ENCODE results near the gene MEIS2.
A peak's percentile ranks its signal among the peaks of the same experiment; 100 is the strongest.

The MEIS2 gene

GRCh38 chr15:37037850-37038715, 62.3 kb downstream of the MEIS2 start:
- DNase-seq, result no peak

DNA sequence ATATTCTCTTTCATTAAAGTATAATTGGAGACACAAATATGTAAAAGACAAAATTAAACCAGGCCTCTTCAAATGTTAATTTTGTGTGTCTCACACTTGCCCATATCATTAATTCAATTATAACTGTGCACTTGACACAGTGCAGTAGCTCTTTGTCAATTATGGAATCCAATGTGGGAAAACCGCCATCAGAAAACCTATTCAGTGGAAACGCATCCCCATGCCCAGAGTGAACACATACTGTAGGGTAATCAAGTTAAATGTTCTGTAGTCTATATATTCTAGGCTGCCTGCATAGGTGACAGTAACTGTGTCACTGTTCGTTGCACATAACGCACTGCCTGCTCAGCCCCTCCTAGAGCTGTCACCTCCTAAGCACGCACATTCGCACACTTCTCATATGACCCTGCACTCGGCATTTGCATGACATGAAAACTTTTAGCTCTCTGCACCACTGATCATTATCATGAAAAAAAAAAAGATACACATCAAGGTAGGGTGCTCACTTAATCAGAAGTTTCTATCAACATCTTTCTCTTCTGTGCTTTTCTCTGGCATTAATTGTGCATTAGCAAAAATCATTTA, 63.2 kb downstream of the MEIS2 start:
- no peak for DNase-seq

DNA sequence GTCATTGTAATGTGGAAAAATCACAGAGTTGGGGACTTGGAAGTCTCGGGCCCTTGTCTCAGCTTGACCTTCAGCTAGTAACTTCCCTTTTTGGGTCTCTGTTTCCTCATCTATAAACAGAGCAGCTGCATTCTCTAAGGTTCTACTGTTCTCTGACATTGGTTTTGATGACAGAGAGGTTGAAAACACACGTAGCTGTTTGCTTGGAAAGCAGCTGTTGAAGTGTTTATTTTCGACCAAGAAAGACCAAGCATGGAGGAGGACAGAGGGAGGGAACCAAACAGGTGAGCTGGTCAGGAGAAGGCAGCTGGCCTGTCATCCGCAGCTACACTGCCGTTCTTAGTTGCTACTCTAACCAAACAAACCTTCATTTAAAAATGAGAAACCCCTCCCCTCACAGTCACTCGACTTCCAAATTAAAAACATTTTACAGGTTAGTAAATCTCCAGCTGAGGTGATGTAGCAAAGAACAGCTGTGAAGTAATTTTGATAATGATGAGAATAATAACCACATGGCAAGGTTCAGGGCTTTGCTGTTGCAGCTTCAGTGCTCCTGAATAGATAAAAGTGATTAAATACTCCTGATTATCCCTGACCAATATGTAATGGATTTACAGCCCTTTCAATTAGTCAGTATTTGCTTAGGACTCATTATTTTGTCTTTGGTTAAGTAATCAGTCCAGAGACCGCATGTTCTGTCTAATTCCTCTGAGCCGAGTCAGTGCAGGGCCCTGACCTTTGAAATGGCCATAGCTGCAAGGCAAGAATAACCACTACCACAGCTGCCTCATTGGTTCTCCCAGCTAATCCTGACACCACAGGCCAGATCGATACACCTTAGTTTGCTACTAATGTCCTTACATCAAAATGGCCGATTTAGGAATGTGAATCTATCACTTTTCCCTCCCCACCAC, 65.3 kb downstream of the MEIS2 start:
- no peak for DNase-seq

DNA sequence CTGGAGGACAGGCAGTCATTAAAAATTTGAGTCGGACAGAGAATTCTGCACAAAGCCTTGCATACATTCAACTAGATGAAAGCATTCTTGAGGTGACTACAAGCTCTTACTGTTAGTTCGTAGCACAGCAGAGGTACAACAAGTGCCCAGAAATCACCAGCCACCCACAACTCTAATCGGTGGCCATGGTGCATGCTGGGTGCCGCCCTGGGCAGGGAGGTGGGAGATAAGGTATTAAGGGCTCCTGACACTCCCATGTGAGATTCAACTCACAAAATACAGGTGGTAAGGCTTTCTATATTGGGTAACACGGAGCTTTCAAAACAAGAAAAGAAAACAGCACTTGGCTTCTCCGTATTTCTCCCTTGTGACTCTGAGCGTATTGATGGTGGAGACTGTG, 66.0 kb downstream of the MEIS2 start:
- DNase-seq, result no peak

DNA sequence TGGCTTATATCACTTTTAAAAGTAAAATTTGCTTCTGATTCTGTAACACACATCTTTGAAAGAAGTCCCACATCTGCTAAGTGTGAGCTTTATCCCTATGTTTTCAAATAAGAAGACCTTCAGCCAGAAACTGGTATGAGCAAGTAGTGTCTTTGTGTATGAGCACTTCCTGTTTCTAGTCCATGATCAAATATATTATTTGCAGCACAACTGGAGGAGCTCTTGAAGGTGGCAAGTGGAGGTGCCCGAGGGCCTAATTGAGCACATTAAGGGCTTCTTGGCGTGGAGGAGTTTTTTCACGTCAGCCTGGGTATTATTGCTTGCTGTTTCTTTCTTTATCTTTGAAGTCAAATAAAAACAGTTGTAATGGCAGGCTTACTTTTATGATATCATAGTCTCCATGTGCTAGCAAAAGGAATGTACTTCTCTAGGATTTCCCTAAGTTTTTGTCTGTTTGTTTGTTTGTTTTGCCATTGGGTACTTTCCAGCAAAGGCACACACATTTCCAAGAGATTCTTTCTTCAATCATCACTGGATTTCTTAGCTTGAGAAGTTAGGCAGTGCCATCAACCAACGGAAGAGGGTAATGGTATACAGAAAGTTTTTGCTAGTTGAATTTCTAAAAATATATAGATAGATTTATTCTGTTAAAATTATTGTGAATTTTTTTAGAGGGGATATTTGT, 68.1 kb downstream of the MEIS2 start:
- no peak for DNase-seq

- no peak for DNase-seq
Observed at GRCh38 chr15:37031198-37031597, 69.2 kb downstream of the MEIS2 start.

DNA sequence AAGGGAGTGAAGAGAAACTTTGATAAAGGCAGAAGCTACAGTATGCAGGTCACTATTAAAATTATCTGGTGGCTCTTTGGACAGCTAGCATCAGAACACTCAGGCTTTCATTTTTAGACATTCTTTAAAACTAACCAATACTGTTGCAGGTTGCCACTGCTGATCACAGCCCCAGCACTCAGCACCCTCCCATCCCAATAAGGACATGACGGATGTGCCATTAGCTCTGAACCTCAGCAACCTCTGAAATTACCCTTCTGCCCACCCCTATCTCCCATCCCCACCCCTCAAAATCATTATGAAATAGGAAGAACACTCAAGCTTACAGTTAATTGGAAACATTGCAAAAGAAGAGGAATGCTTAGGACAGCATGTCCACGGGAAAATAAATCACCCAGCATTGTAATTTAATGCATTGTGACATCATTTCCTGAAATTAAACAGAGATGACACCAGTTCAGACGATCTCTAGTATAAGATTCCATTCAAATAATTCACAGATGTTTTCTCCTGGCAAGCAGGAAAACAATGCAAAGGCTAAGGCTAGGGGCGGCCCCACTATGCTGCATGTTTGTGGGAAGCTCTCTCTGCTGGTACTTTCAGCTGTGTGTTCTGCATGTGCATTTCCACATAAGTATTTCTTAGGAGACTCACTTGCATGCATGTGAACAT, 71.6 kb downstream of the MEIS2 start:
- no peak for DNase-seq

DNA sequence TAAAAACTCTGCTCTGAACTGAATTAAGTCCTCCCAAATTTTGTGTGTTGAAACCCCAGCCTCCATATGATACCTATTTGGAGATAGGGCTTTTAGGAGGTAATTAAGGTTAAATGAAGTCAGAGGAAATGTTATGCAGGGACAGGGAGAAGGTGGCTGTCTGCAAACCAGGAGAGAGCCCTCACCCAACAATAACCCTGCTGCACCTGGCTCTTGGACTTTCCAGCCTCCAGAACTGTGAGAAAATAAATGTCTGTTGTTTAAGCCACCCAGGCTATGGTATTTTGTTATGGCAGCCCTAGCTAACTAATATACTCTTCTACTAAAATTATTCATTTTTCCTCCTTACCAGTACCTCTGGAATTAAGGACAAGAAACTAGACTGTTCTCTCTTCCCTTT, 79.5 kb downstream of the MEIS2 start:
- DNase-seq, result no peak

DNA sequence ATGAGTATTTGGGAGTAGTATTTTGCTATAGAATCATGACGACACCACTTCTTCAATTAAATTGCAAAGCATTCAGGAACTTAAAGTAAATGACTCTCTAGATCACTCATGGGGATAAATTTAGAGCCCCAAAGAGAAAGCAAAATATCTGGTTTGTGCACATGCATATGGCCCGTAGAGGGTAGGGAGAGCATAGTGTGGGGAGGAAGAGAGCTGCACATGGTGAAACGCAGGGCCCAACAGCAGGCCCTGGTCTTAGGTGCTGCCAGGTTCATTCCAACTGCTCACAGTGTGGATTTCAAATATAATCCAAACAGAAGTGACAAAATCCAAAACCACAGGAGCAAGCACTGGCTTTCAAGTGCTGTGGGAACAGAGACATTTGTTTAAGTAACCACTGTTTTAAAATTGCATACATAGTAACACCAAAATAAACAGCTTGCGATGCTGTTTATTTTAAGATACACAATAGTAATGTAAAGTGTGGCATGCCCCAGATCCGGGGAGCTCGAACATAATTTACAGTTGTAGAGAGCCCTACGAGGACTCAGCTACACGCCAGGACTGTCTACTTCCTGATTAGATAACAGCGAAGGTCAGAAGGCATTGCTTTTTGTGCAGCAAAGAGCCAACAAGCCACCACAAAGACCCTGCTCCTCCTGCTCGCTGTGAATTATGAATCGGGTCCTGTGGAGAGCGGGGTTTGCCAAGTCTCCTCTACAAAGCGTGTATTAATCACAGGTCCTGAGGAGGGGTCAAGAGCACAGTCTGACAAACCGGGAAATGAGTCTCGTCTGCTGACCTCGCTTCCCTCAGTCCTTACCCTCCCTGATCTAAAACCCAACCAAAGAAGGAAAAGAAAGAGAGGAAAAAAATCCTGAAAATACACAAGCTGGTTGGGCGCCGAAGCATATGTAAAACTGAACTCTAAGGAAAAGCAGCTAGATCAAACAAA, 80.6 kb downstream of the MEIS2 start:
- DNase-seq, result no peak

GRCh38 chr15:37017031-37017625, 83.2 kb downstream of the MEIS2 start:
- DNase-seq, result no peak

DNA sequence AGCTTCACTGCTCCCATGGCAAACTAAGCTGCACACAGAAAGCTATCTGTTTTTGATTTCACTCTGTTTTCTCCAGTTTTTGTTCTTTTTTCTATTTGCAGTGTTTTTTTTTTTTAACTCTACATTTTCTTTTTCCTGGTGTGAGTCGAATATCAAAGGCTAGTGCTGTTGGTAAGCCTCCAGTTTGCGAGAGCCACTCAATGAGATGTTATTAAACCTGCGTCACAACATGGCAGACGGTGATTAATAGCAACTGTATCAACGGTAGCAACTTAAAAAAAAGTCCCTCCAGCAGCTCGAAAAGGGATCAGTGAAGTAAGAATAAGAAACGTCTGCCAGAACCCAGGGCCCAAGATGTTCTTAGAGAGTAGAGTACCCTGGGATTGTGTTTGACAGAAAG, 84.1 kb downstream of the MEIS2 start:
- no peak for DNase-seq

GRCh38 chr15:37015451-37015850, 84.9 kb downstream of the MEIS2 start:
- DNase-seq, result peak; percentile 12

GRCh38 chr15:37015035-37015434, 85.3 kb downstream of the MEIS2 start:
- DNase-seq, result peak; percentile 19

DNA sequence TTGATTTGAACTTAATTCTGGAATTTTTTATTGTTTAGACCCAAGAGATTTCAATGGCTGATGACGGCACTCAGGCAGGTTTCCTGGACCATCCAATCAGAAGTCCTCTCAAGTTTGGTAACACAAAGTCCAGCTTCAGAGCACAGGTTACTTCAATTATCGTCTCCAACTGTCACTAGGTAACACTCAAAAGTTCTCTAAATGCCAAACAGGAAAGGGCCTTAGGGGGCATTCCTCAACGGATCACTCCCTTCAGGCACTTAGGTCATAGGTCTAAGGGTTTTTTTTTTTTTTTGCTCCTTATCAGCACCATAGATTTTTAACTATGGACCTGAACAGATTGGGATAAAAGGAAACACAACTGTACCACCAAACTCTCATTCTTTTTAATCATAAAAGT, 85.8 kb downstream of the MEIS2 start:
- DNase-seq, result no peak

DNA sequence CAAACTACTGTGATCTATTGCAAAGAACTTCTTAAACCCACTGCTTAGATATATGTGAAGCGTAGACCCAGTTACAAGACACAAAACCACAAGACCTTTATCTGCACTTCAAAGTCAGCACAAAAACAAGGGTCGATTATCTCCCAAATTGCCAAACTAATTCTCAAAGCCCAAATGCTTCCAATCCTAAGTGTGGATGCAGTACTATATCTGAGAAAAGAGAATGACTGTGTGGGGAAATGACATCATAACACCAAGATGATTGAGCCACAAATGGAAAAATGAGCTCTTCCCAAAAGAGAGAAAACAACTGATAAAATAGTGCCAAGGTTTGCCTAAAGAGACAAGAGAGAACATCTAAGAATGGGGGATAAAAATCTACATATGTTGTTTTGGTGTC, 86.2 kb downstream of the MEIS2 start:
- DNase-seq, result no peak

DNA sequence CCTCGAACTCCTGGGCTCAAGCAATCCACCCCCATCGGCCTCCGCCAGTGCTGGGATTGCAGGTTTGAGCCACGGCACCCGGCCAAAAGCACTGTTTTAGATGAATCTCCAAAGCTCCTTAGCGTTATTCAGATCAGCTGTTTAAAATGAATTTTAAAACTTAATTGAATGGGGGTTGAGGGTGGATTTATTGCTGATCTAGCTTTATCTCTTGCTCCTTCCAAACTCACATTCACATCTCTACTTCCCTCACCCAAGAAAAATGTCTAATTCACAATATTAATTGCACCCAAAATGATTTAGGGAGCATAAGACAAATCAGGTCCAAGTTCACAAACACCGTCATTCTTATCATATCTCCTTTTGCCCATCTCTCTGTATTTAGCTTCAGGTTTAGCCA, 89.8 kb downstream of the MEIS2 start:
- no peak for DNase-seq

DNA sequence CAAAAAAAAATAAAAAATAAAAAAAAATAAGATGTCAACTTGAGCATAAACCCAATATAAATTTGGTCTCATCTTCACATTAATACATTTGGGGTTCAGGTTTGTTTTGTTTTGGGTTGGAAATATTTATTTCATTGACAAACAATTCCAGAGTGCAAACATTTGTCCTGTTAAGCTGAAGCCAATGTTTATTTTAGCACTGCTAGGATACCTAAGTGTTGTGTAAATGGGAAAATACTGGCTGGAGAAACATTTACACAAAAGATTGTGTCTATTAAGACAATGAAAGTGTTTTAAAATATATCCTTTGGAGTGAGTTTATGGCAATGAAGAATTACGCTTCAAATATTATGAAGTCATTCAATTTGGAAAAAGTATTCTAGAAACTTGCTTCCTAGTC, 91.1 kb downstream of the MEIS2 start:
- DNase-seq, result no peak

DNA sequence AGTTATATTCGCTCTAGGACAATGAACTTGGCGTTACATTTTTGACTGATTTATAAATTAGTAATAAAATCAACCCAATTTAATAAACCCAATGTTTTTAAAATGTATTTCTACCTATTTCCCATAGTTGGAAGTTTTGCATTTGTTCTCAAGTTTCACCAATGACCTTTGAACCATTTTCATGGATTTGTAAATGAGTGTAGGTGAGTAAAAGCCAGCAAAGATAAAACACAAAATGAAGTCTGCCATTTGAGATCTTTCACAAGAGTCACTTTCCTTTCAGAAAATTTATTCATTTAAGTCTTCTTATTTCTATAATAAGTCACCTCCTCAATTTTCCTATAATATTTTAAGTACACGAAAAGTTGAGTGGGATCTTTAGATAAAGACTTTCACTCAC, 92.1 kb downstream of the MEIS2 start:
- DNase-seq, result no peak

GRCh38 chr15:37007301-37007700, 93.0 kb downstream of the MEIS2 start:
- no peak for DNase-seq

GRCh38 chr15:37004981-37005735, 95.2 kb downstream of the MEIS2 start:
- no peak for DNase-seq
